GM21619 (cell line): ENCODE data around the gene ADGRG7.
A peak's percentile ranks its signal among the peaks of the same experiment; 100 is the strongest.
"Not testable (repeated sequence)": the region's sequence is repeated elsewhere in the genome, so short reads cannot be mapped to it uniquely, and the experiment has no call there.

Experiments
- ATAC-seq: cut with Tn5 transposase; IDR thresholded peaks from one replicate; pipeline ENCODE4 v1.9.1; 2021; ENCODE audit not compliant: unreplicated experiment

ADGRG7 gene, protein sequence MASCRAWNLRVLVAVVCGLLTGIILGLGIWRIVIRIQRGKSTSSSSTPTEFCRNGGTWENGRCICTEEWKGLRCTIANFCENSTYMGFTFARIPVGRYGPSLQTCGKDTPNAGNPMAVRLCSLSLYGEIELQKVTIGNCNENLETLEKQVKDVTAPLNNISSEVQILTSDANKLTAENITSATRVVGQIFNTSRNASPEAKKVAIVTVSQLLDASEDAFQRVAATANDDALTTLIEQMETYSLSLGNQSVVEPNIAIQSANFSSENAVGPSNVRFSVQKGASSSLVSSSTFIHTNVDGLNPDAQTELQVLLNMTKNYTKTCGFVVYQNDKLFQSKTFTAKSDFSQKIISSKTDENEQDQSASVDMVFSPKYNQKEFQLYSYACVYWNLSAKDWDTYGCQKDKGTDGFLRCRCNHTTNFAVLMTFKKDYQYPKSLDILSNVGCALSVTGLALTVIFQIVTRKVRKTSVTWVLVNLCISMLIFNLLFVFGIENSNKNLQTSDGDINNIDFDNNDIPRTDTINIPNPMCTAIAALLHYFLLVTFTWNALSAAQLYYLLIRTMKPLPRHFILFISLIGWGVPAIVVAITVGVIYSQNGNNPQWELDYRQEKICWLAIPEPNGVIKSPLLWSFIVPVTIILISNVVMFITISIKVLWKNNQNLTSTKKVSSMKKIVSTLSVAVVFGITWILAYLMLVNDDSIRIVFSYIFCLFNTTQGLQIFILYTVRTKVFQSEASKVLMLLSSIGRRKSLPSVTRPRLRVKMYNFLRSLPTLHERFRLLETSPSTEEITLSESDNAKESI

DNA sequence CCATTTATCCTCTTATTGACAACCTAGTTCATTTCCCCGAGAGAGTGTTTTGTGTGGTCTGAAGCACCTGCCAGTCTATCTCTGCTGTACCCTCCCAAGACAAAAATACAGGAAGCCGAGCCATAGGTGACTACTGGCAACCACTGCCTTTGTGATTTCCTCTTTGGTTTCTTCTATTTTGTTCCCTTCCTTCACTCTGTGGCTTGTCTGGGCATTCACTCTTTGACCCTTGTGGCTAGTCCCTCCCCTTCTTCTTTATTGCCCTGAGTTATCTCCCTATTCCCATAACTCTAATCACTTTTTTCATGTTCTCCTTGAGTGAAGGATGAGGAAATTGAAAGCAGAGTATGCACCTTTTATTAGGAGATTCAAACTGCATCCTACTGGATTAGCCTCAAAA, at the start of gene ADGRG7:
Gene ADGRG7 (plus strand): TSS at position 297 of the 400 bp plus-strand sequence. CDS start 256 bp downstream, outside the sequence.
- no peak for ATAC-seq

DNA sequence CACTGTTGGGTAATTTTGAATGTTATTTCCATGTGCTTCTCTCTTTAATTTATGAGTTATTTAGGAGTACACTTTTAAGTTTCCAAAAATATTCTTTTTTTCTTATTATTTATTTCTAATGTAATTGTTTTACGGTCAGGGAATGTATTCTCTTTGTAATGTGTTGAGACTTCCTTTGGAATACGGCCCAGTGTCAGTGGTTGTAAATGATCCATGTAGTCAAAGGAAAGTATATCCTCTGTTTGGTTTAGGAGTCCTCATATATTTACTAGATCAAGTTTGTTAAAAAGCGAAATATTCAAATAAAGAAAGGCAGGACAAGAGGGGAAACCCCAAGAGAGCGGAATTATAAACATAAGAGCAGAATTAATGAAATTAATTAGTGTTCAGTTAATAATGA, 49.0 kb upstream of the ADGRG7 start:
- ATAC-seq: no peak

DNA sequence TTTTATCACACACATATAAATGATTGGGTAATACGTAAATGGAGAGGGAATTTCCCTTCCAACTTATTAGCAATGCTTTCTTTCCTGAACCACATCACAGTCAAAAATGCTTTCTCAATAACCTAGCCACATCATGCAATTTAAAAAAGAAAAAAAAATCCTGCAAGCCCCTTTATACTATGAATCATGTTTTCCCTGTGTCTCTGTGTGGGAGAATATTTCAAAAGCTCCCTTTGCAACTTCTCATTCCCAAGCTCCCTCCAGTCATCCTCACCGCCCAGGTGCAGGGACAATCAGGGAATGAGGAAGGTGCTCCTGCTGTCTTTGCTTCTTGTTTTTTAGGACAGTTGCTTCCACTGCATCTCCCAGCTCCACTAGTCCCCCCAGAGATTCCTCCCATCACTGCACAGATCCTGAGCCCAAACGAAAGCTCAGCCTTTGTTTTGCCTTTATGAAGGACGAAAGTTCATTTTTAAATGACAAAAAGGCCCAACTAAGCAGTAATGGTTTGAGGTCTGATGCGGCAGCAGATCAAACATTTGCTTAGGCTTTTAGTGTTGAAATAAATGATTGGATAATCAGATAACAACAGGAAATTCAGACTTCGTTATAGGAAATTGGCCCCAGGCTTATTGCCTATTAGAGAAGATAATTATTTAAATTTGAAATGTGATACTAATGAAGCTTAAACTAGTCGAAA, 47.8 kb upstream of the ADGRG7 start:
- ATAC-seq: no peak

DNA sequence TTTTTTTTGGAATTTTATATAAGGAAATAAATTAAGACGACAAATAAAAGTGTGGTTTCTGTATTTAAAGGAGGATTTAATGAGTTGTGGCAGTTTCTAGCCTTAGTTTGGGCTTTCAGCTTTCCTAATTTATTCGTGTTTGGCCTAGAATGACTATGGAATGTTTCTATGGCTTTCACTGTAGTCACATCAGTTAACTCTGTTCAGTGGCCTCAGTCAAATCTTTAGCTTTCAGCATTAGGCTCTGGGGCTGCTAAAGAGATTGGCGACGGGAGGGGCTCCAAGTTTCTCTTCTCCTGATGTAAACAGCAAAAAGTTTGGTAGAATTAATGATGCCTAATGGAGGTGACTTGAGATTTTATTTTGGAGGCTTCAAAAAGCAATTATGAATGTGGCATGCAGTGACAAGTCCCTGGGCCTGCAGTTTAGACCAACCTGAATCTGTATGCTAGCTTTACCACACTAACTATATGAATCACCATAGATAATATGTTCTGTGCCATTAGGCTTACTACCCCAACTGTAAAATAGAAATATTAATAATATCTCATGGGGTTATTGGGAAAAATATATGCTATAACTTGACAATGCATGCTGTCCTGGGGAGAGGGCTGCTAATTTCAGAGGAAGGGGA, 47.1 kb upstream of the ADGRG7 start:
- ATAC-seq: no peak

DNA sequence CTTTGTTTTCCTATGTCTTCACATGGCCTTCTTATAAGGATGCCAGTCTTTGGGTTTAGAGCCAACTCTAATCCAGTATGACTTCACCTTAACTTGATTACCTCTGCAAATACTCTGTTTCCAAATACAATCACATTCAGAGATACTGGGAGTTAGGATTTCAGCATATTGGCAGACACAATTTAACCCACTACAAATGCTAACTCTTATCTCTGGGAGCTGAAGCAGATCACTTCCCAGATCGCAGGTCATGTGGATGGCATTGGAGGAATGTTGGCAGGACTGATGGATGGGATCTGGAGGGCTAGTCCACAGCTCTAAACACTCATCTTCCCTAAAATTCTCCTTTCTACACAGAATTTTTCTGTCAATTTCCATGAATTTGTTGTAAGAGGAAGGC, 46.2 kb upstream of the ADGRG7 start:
- no peak for ATAC-seq

DNA sequence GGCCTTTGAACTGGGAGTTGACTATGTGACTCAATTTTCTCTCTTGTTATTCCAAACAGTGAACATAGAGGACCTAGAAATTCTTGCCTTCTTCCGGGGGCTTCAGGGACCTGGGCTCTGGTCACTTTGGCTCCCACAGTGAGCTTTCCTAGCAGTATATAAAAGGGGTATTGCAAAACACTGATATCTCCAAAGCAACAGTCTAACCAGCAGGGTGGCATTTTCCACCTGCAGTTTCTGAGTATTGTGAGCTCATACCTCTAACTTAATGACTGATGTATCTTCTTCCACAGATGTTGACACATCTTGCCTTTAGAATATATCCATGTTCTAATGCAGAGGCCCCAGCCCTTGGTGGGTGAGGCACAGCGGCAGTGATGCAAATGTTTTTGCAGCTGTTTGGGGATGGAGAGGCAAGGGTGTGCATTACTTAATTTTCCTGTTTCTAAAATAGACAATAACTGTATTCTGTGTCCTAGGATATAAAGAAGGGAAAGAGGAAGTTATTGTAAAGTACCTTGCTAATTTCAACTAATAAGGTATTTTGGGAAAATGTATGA, 45.7 kb upstream of the ADGRG7 start:
- ATAC-seq: no peak

DNA sequence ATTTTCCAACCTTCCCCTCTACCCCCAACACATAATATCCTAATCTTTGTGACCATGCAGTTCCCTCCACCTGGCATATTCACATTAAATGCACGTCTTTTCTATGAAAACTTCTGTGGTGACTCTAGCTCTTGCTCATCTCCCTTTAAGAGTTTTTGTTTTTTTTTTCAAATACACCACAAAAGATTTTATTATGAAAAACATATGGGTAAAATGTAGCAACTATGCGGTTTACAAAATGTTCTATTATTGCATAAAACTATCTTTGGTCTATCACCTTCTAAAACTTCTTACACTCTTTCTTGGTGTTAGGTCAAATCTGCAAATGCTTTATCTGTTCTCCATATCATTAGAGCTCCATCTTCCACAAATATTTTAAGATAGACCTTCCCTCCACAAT, 38.6 kb upstream of the ADGRG7 start:
- no peak for ATAC-seq

DNA sequence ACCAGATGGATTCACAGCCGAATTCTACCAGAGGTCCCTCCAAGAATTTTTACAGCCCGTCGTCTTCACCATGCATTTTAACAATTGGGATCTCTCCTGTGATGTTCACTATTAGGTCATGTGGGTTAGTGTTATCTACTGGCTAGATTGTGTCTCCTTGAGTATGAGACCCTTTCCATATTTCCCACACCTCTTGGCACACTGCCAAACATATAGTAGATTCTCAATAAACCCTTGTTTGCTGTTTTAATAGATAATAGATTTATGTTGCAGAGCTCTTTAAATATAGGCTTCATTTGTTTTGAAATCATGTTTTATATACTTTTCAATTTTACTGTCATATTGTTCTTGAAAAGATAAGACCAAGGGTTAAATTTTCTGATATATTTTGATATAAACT, 34.9 kb upstream of the ADGRG7 start:
- ATAC-seq: no peak

DNA sequence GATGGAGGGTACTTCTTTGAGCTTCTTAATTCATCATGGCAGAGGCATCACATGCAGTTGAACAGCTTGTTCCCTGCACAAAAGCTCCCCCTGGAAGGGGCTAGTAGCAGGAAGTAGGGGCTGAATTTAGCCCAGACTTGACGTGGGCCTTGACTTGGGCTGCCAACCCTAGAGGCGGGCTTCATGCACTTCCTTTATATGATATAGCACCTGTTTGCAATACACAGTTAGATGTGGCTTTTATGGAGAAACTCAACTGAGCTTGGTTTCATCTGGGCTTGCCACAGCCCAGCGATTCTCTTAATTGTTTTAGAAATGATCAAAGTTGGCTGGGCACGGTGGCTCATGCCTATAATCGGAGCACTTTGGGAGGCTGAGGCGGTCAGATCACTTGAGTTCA, 33.7 kb upstream of the ADGRG7 start:
- ATAC-seq: no peak

DNA sequence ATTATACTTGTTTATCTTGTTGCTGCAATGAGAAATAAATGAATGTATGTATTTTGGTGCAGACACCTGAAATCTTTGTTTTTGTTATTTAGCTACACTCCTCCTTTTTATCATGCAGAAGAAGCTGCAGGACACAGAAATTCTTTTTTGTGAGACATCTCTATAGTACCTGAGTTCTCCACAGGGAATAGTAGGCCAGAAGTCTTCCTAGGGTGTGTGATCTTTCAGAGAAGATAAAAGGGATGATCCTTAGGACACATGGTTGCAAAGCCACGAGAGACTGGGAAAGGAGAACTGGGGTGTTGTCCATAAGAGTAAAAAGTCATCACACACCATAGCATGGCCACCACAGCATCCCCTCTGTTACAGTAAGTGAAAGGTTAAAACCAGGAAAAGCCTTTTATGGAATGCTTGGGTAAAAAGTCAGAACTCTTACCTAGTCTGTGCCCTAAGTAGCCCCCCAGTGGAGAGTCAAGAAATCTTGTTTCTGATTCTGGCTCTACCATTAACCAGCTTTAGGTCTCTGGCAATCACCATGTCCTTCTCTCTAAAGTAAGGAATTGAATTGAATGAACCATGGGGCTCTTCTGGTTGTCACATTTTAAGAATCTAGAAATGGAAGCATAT, 31.9 kb upstream of the ADGRG7 start:
- ATAC-seq: no peak

DNA sequence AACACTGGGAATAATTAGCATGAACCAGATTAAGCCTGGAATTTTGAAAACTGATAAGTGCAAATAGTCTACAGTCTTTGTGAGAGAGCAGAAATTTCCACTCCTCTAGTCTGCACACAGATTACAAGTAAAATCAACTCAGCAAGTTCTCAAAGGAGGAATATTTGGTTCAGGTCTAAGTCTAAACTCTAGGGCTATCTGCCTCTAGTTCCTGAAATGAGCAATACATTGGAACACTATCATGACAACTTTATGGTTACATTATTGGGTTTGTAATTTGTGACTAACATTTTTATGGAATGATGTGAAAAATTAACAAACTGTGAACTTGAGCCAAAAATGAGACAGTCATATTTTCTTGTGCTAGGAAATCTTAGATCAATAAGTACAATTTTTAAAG, 30.8 kb upstream of the ADGRG7 start:
- ATAC-seq: no peak

DNA sequence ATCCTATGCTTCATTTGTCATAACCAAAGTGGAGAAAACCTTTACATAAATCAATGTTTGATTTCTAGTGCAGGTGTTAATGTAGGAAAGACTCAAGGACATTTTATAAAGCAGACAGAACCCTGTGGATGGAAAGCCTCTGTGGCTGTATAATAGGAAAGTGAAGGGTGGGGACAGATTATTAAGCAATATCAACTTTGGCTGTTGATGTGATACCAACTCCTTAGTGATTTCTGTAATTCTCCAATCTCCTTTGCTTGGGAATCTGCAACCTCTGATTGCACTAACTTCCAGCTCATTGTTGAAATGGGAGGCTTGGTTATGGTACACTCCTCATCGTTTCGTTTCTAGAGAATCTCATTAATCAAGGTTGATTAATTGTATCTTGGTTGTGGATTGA, 29.3 kb upstream of the ADGRG7 start:
- no peak for ATAC-seq

DNA sequence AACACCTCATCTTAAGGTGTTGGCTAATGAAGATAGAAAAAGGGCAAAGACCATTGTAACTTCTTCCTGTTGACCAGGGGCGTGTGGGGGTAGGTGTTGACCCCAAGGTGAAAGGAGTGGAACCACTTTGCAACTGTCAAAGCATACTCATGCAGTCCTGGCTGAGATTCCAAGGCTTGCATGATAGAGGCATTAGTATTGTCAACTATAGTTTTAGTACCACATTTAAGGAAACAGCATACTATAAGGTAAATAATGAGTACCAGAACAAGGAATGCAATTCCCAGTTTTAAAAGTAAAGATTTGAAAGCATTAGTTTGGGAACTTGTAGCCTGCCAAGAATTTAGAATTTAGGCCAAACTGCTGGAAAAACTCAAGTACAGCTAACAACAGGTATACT, 27.8 kb upstream of the ADGRG7 start:
- no peak for ATAC-seq

DNA sequence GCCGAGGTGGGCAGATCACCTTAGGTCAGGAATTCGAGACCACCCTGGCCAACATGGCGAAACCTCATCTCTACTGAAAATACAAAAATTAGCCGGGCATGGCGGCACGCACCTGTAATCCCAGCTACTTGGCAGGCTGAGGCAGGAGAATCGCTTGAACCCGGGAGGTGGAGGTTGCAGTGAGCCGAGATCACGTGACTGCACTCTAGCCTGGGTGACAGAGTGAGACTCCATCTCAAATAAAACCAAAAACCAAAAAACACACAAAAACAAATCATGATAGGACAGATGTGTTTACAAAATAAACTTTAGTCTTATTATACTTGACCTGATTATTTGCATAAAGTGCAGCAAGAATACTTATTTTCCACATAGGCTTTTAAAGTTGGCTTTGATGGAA, 27.2 kb upstream of the ADGRG7 start:
- ATAC-seq: not testable (repeated sequence)

DNA sequence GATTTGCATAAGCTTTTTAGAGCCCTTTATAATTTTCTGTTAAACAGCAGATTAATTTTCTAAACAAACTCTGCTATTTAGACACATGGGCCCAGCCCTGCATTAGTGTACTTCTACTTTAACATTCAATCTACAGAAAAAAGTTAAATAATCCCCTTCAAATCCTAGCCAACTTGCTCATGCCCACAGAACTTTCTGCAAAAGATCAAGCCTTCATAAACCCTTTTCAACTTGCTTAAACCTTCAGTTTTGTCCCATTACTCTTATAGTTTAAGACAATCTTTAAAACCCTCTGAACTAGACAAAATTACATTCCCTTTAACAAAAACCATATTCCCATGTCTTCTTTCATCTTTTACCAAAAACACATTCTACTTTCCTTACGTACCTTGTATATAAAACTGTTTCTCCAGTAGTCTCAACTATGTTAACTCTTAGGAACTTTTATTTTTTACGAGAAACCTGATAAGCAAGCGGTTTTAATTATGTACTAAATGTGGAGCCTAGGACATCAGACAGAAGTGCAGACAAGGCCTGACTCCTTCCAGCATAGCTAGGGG, 25.2 kb upstream of the ADGRG7 start:
- ATAC-seq: no peak

DNA sequence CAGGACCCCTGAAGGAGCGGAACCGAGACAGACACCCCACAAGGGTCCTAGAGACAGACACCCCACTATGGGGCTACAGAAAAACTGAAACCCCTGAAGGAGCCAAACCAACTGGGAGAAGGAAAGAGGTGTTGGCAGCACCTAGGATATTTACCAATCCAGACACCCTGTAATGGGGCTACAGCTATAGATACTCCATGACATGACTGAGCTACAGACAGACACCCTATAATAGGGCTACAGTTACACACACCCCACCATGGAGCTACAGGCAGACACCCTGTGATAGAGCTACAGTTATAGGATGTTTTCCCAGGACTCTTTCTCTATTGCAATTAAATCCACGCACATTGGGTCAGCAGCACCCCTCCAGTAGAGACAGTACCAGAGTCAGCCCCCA, 22.6 kb upstream of the ADGRG7 start:
- ATAC-seq: no peak

DNA sequence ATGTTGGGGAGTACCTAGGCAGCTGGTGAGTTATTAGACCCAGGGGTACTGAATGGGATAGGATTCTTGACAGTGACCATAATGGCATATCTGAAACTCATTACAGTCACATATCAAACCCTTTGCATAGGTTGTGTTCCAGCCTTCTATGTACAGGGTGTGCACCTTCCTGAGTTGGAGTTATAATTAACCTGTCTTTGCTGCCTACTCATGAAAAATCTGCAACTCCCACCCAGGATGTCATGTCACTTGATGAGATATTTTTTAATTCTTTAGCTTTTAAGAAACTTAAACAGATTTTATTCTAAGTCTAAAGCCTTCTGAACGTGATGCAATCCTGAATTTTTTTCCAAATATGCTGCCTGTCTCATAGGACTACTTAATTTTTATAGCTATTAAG, 21.1 kb upstream of the ADGRG7 start:
- ATAC-seq: no peak

DNA sequence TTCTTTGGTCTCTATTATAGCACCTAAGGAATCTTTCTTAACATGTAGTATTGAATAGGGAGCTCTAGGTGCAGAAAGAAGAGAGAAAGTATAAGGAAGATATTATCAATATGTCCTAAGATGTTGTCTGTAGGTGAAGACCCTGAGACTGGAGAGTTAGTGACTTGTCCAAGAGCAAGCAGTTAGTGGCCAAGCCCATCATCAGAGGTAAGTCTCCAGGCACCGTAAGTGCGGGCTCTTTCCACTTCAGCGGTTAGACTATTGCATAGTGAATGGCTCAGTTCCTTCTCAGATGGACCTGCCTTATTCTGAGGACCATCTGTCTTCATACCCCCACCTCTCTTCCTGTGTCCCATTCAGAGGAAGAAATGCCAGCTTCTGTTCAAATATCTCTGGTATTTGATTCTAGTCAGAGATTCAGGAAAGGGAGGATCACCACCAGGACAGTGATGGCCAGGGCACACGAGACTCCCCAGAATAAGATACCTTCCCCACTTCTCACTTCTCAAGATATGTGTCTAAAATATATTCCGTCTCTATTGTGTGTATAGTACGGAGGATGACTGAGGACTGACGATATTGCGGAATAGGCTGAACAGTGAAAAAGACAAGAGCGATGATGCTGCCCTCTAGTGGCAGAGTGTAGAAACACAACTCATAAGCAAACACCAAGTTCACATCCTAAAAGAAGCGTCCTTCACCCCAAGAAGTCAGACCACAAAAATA, 19.1 kb upstream of the ADGRG7 start:
- ATAC-seq: peak; percentile 91

DNA sequence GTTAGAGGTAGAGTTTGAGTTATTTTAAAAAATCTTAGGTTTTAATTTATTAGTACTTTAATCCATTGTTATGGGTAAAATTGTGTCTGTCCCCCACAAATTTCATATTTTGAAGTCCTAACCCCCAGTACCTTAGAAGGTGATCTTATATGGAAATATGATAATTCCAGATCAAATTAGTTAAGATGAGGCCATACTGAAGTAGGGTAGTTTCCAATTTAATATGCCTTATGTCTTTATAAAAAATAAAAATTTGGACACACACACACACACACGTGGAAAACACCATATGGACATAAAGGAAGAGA, 18.6 kb upstream of the ADGRG7 start:
- ATAC-seq: no peak

DNA sequence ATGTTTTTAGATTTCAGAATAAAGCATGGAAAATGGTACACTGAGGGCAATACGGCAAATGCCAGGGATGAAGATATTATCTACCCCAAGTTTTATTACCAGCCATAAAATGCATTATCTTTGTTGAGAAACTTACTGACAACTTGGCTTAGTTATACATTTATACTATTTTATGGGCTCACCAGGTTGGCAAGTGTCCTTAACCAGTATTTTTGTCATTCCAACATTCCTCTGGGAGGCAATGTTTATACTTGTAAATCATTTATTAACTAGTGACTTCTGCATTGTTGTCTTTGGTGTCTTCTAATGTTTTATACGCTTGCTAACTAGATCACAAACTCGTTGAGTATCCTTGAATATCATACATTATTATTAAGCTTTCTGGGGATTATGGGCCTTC, 18.0 kb upstream of the ADGRG7 start:
- no peak for ATAC-seq
